ENCODE results near the gene PDP2.

DNA sequence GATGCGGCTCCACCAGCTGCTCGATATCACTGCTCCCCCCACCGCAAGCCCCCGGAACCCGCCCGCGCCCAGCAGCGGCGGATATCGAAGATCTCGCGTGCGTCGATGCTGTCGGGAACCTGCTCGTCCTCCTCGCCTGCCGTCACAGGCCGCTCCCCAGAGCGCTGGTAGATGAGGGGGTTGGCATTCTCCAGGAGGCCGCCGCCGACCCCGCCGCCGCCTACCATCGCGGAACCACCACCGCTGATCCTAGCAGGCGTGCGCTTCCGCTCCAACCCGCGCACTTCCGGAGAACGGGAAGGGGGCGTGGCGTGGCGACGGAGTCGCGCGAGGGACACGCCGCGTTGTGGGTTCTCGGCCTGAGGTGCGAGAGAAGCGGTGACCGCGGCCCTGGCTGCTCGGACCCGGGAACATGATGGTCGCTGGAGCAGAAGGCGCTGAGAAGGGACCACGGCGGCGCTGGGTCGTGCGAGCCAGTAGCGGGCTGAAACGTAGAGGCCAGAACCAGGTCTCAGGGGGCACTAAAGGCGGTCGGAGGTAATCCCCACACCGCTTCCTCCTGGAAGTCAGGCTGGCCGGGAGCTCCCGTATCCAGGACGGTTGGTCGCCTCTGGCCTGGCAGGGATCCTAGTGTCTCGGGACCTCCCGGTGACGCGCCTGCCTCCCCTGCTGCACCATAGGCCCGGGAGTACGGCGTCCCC lies 54.0 kb downstream of the PDP2 start, which contains the start of gene CIAO2B:
- TF ChIP-seq, protein P1, sequence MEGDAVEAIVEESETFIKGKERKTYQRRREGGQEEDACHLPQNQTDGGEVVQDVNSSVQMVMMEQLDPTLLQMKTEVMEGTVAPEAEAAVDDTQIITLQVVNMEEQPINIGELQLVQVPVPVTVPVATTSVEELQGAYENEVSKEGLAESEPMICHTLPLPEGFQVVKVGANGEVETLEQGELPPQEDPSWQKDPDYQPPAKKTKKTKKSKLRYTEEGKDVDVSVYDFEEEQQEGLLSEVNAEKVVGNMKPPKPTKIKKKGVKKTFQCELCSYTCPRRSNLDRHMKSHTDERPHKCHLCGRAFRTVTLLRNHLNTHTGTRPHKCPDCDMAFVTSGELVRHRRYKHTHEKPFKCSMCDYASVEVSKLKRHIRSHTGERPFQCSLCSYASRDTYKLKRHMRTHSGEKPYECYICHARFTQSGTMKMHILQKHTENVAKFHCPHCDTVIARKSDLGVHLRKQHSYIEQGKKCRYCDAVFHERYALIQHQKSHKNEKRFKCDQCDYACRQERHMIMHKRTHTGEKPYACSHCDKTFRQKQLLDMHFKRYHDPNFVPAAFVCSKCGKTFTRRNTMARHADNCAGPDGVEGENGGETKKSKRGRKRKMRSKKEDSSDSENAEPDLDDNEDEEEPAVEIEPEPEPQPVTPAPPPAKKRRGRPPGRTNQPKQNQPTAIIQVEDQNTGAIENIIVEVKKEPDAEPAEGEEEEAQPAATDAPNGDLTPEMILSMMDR (conservative IDR thresholded peaks at IDR 0.05; ENCODE audit: low read length) = no peak
- TF ChIP-seq EZH2phosphoT487 (IDR thresholded peaks at IDR 0.05; ENCODE audit: borderline replicate concordance) = no peak

All from Loucy (cell line).